Islet precursor cell (in vitro differentiated cells): ENCODE results near the gene TMC5.
A peak's percentile ranks its signal among the peaks of the same experiment; 100 is the strongest.
"Not testable (repeated sequence)": the region's sequence is repeated elsewhere in the genome, so short reads cannot be mapped to it uniquely, and the experiment has no call there.

Source experiments
- DNase-seq: peaks from one replicate; pipeline ENCODE4 v3.0.0-alpha.2; 2018

TMC5 gene

GRCh38 chr16:19417640-19418039 lies at the start of gene TMC5:
Gene TMC5, plus strand, starts transcription at chr16:19417883. Its CDS starts 22,156 bp downstream, at chr16:19440039.
- DNase-seq = no peak

GRCh38 chr16:19372541-19372940 lies 45.1 kb upstream of the TMC5 start:
- DNase-seq = not testable (repeated sequence)

DNA sequence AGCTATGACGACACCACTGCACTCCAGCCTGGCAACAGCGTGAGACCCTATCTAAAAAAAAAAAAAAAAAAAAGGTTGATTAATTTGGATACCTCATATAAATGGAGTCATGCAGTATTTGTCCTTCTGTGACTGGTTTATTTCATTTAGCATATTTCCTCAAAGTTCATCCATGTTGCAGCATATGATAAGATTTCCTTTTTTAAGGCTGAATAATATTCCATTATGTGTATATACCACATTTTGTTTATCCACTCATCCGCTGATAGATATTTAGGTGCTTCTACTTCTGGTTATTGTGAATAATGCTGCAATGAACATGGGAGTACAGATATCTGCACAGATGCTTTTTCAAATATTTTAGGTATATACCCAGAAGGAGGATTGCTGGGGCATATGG lies 43.3 kb upstream of the TMC5 start:
- DNase-seq = no peak

DNA sequence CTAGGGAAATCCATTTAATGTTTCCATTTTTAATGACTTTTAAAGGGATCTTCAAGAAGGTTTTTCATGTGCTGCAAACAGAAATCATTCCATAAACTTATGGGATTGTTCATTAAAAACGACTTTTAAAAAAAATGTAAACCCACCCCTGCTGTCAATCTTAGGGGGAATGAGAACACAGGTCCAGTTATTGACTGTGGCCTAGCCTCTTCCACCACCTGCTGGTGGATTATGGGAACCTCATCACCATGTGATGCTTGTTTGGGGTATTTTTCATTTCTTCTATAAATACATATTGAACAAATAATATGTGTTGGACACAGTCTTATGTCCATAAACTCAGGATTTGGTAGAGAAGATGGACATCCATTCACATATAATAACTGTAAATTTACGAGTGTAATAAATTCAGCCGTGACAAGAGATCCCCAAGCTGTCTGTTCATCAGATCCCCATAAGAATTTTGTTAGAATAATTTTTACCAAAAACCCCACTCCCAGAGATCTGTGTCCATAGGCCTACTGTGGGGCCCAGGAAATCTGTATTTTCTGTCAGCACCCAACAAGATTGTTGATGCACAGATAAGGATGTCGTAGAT lies 42.0 kb upstream of the TMC5 start:
- no peak for DNase-seq

- DNase-seq = no peak
Measured at GRCh38 chr16:19377864-19378263, 39.8 kb upstream of the TMC5 start.

- DNase-seq = no peak
Measured at GRCh38 chr16:19378511-19378910, 39.2 kb upstream of the TMC5 start.

DNA sequence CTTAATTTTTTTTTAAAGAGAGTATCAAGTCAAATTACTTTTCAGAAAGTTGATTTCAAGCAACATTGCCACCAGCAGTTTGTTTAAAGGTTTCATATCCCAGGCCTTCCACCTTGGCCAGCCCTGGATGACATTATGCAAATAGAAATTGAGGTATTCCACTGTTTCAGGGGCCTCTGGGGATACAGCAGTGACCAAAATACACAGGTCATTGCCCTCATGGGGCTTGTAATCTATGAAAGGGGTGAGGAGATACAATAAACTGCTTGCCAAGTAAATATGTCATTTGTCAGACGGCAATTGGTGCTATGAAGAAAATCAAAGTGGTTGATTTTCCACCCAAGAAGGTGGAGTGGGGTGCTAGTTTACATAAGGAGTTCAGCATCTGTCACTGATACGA lies 37.8 kb upstream of the TMC5 start:
- DNase-seq = no peak

DNA sequence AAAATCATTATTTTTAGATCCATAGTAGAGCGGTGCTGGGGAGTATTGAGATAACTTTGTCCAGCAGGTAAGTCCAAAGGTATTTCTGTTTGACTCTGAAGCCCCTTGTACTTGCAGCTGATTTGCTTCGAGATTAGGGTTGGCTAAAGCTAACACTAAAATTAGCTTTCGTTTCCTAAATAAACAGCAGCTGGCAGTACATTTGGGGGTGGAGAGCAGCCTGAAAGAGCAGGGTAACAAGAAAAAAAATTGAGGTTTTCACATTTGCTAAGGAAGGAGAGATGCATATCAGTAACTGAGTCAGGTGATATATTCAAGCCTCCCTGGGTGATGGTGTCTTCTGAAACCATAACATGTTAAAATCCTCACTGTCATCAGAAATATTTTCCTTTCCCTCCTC lies 37.4 kb upstream of the TMC5 start:
- no peak for DNase-seq

- no peak for DNase-seq
Measured at GRCh38 chr16:19382084-19382801, 35.4 kb upstream of the TMC5 start.

GRCh38 chr16:19382887-19383816 lies 34.5 kb upstream of the TMC5 start:
- peak; percentile 55 for DNase-seq

DNA sequence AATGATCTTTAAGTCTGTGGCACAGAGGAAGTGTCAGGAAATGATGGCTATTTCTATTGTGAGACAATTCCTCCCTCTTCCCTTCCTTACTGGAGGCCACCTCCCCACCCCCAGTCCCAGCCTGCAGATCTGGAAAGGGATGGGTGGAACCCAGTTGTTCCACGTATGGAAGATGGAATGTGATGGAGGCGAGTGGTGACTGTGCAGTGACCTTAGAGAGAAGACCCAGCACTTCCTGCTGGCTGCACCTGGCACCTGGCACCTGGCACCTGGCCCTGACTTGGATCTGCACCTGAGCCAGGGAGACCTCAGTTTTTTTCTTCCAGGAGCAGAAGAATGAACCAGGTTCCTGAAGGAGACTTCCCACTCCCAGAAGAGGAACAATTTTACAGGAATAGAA lies 33.0 kb upstream of the TMC5 start:
- peak; percentile 62 for DNase-seq

DNA sequence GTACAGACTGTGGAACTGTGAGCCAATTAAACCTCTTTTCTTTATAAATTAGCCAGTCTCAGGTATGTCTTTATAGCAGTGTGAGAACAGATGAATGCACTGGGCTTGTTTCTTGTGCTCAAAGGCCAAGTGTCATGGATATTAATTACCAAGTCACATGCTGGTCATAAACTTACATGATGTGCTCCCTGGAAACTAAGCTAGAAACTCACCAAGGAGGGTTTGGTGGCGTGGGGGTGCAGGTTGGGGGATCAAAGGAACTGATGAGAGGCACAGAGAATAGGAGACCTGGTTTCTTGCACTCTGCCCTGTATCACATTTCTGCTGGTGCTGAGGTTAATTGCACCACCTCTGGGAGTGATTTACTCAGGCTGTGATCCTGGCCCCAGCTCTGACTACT lies 31.2 kb upstream of the TMC5 start:
- DNase-seq = no peak

DNA sequence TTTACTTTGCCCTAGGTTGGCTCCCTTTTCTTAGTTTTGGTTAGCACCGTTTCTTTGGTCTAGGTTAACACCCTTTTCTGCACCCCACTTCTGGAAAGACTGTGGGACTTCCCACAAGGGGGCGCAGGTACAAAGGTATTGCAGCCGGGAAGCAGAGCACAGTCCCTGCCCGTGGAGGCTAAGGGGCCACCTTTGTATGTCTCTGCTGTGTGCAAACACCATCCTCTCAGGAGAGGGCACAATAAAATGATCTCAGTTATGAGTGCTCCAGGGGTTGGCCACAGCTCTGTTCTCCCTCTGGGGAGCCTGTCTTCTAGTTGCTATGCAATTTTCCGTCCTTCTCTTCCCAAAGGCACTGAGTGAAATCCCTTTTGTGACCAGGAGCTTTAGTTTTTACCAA lies 28.4 kb upstream of the TMC5 start:
- DNase-seq = peak; percentile 61

DNA sequence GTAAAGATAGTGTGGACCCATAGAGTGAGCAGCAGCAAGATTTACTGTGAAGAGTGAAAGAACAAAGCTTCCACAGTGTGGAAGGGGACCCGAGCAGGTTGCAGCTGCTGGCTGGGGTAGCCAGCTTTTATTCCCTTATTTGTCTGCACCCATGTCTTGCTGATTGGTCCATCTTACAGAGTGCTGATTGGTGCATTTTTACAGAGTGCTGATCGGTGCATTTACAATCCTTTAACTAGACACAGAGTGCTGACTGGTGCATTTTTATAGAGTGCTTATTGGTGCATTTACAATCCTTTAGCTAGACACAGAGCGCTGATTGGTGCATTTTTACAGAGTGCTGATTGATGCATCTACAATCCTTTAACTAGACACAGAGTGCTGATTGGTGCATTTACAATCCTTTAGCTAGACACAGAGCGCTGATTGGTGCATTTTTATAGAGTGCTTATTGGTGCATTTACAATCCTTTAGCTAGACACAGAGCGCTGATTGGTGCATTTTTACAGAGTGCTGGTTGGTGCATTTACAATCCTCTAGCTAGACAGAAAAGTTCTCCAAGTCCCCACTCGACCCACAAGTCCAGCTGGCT lies 26.4 kb upstream of the TMC5 start:
- DNase-seq = not testable (repeated sequence)

DNA sequence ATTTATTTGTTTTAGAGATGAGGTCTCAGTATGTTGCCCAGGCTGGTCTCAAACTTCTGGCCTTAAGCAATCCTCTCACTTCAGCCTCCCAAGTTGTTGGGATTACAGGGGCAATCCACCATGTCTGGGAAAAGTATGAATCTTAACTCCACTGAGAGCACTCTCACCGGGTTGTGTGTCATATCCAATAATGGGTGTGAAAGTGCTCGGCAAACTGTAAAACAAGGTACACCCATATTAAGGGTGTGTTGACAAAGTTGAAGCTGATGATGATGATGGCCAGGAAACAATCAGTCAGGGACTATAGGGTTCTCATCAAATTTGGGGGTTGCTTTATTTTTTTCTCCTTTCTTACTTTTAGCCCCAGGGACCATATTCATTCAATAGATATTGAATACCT lies 25.3 kb upstream of the TMC5 start:
- DNase-seq = no peak

DNA sequence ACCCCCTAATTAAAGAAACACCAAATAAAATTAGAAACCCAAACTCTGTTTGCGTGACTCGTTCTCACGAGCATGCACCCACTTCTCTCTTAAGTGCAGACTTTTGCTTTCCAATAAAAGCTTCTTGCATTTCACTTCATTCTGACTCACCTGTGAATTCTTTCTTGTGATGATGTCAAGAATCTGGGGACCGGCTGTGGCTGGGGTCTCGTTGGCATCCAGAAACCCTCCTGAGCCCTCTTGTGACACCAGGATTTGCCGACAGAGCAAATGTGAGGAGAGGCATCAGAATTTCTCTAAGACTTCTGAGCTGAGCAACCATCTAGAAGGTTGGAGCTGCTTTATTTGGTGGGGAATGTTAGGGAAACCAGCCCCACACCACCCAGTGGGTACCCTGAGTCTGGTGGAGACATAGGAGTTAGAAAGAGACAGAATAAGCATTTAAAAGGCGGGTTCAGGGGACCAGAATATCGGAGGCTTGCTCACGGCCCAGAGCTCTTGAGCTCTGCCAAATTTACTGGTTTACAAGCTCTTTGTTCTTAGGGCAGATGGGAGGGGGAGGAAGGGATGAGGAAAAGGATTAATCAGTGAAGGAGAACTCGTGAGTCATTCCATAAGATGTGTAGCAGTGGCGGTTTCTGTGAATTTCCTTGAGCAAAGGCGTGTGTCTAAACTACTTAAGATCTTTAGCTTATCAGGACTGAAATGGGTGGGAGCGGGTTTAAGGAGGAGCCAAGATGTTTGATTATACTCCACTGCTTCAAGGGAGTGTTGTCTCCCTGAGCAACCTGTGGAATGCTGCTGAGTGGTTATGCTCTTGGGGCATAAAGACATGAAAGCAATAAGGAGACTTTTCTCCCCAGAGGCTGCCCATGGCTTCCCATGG lies 24.2 kb upstream of the TMC5 start:
- peak; percentile 87 for DNase-seq

DNA sequence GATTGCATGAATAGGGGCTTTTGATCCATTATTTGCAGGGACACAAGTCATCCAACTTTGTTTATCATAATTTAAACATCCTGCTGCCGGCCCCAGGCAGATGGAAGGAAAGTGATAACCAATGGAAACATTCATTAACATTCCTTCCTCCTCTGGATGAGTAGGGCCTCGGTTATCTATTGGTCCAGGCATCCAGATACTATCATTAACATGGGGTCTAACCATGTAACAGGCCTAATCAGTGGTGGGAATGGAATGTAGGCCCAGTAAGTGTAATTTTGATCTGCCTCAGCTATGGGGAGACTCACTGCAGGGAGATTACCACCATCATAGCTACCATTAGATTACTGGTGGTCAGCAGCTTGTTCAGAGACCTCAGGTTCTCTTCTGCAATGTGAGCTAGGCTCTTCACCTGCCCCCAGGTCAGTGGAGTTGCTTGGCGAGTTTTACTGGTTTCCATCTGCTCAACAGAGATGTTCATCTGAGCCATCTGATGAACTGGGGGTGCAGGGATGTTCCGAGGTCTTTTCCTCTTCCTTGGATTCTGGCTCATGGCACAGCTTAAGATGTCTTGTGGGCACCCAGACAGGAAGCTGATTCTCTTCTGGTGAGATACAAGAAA lies 21.9 kb upstream of the TMC5 start:
- peak; percentile 89 for DNase-seq

GRCh38 chr16:19396555-19397011 lies 21.1 kb upstream of the TMC5 start:
- DNase-seq = no peak

- DNase-seq = not testable (repeated sequence)
Measured at GRCh38 chr16:19397373-19397772, 20.3 kb upstream of the TMC5 start.

- no peak for DNase-seq
Measured at GRCh38 chr16:19400711-19401110, 17.0 kb upstream of the TMC5 start.

DNA sequence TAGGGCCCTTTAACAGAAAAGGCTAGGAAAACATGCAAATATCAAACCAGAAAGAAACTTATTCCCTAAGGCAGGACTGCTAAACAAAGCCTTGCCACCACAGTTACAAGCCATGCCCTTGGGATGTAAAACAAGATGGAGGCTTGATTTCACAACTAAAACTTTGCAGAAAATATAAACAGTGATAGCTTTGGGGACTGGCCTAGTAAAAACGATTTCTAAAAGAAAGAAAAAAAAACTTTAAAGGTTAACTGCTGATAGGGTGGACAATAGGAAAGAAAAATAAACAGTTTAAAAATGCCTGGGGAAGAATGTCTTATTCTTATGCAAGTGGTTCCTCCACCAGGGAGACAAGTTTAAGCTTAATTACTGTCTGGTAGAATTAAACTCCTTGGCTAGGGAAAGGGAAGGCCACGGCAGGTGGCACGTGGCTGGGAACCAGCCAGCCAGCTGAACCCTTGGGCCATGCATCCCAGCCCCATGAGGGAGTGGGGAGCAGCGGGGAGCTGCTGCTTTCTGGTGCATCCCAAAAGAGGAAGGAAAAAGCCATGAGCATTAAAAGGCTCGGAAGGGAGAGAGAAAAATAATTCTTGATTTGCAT lies 10.7 kb upstream of the TMC5 start:
- no peak for DNase-seq
